NCI-H748 treated with DMSO at 0.1 percent for 48 hours (cell line): Measurements from ENCODE around the gene RNF223.
"Not testable (repeated sequence)": the region's sequence is repeated elsewhere in the genome, so short reads cannot be mapped to it uniquely, and the experiment has no call there.

Source experiments
- DNase-seq: peaks from one replicate; lab custom pipeline; 2025; lab: John Stamatoyannopoulos, UW

RNF223 gene

DNA sequence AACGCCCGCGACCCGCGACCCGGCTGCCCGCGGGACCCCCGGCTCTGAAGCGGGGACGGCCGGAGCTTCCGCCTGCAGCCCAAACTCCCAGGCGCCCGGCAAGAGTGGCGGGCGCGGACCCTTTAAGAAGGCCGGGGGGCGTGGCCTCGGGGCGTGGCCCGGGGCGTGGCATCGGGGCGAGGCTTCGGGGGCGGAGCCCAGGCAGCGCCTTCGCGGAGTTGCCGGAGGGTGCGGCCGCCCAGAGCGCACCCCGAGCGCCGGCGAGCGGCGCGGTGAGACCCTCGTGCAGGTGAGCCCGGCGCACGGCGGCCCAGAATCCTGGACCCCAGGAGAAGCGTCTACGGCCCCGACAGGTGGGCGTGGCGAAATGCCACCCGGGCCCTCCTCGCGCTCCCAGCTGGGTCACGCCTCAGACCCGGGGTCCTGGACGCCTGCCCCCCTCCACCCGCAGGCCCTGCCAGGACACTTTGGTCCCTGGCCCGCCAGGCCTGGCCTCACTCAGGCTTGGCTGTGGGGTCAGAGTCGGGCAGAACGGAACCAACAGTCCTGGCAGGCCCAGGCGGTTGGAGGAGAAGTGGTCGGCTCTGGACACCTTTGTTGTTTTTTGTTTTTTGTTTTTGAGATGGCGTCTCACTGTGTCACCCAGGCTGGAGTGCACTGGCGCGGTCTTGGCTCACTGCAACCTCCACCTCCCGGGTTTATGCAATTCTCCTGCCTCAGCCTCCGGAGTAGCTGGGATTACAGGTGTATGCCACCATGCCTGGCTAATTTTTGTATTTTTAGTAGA, 14.4 kb downstream of the RNF223 start:
- peak; percentile 11 for DNase-seq

GRCh38 chr1:1058921-1059493, 15.1 kb downstream of the RNF223 start:
- DNase-seq = peak; percentile 11

DNA sequence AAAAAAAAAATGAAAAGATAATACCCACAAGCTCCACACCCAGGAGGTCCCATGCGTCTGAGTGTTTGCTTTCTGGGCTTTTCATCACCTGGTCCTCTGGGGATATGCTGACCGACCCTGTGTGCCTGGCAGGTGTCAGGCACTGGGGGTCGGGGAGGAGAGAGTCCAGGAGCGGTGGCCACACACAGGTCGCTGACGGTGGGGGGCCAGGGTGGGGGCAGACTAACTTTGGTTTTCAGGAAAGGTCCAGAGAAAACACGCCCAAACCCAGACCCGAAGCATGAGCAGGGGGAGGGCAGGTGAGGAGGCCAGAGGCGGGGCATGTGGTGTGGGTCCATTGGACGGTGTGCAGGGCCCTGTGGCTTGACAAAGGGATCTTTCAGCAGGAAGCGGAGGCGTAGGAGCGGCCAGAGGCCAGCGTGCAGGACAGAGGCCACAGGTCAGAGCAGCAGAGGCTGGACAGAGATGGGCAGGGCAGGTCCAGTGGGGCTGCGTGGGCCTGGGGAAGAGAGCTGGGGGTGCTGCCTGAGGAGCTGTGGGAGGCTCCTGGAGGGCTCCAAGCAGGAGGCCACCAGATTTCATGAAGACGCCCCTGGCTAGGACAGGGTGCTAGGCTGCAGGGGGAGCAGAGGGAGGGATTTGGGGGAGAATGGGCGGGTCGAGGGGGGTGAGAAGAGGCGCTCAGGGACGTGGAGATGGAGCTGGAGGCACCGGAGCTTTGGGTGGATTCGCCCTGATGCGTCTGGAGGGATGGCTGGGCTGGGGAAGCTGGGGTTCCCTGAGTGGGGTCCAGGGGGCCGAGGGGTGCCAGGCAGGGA, 15.8 kb downstream of the RNF223 start:
- no peak for DNase-seq

DNA sequence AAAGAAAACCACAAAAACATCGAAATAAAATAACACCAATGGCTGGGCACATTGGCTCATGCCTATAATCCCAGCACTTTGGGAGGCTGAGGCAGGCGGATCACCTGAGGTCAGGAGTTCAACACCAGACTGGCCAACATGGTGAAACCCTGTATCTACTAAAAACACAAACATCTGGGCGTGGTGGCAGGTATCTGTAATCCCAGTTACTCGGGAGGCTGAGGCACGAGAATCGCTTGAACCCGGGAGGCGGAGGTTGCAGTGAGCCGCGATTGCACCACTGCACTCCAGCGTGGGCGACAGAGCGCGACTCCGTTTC, 16.4 kb downstream of the RNF223 start:
- not testable (repeated sequence) for DNase-seq

- no peak for DNase-seq
These were observed 18.0 kb downstream of the RNF223 start for GRCh38 chr1:1055841-1056736.

DNA sequence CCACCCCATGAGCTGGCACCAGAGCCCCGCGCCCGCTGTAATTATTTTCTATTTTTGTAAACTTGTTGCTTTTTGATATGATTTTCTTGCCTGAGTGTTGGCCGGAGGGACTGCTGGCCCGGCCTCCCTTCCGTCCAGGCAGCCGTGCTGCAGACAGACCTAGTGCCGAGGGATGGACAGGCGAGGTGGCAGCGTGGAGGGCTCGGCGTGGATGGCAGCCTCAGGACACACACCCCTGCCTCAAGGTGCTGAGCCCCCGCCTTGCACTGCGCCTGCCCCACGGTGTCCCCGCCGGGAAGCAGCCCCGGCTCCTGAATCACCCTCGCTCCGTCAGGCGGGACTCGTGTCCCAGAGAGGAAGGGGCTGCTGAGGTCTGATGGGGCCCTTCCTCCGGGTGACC, 19.1 kb downstream of the RNF223 start:
- DNase-seq = no peak

DNA sequence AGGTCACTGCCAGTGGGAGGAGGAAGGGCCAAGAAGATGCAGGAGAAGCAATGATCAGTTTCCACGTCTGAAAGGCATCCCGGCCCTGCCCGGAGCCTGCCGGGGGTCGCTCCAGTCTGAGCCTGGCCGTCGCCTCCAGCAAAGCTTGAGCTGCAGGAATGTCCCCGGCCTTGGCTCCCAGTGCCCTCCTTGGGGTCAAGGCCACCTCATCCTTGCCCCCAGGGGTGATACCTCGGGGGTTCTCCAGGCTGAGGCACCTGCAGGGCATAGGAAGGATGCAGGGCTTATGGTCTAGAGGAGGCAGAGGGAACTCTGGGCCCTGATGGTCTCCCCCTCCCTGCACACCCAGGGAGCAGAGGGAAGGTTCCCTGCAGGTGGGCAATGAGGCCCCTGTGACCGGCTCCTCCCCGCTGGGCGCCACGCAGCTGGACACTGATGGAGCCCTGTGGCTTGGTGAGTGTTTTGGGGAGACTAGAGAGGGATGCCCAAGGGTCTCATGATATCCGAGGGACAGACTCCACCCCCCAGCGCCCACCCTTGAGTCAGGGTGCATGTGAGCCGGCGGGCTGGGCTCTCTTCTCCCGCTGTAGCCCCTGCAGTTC, 19.9 kb downstream of the RNF223 start:
- no peak for DNase-seq

GRCh38 chr1:1053682-1054081, 20.4 kb downstream of the RNF223 start:
- no peak for DNase-seq

DNA sequence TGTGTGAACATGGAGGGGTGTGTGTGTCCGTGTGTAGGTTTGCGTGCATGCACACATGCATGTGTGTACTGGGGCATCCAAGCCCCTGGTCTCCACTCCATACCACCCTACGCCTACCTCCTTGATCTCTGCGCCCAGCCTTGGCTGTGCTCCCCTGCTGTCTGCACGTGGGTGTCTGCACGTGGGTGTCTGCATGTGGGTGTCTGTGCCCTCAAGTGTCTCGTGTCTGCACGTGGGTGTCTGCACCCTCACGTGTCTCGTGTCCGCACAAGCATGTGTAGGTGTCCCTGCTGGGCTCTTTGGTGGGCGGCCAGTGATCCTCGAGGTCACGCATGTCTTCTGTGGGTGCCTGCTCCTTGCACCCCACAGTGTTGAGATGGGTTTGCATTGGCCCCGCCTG, 21.1 kb downstream of the RNF223 start:
- DNase-seq = no peak

GRCh38 chr1:1052003-1052840, 21.9 kb downstream of the RNF223 start:
- no peak for DNase-seq

DNA sequence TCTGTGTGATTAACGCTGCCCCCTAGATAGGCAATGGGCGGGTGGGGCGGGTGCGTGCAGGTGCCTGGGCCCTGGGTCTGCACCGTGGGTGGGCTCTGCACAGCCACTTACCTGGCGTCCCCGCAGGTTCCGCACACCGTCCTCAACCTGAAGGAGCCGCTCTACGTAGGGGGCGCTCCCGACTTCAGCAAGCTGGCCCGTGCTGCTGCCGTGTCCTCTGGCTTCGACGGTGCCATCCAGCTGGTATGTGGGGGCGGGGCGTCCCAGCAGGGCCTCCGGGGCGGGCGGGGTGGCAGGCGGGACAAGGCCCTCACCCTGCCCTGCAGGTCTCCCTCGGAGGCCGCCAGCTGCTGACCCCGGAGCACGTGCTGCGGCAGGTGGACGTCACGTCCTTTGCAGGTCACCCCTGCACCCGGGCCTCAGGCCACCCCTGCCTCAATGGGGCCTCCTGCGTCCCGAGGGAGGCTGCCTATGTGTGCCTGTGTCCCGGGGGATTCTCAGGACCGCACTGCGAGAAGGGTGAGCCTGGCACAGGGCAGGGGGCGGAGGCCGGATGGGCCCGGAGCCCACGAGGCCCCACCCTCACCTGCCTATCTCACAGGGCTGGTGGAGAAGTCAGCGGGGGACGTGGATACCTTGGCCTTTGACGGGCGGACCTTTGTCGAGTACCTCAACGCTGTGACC, 22.8 kb downstream of the RNF223 start:
- no peak for DNase-seq

- DNase-seq = no peak
These were observed 23.5 kb downstream of the RNF223 start for GRCh38 chr1:1050577-1051052.

DNA sequence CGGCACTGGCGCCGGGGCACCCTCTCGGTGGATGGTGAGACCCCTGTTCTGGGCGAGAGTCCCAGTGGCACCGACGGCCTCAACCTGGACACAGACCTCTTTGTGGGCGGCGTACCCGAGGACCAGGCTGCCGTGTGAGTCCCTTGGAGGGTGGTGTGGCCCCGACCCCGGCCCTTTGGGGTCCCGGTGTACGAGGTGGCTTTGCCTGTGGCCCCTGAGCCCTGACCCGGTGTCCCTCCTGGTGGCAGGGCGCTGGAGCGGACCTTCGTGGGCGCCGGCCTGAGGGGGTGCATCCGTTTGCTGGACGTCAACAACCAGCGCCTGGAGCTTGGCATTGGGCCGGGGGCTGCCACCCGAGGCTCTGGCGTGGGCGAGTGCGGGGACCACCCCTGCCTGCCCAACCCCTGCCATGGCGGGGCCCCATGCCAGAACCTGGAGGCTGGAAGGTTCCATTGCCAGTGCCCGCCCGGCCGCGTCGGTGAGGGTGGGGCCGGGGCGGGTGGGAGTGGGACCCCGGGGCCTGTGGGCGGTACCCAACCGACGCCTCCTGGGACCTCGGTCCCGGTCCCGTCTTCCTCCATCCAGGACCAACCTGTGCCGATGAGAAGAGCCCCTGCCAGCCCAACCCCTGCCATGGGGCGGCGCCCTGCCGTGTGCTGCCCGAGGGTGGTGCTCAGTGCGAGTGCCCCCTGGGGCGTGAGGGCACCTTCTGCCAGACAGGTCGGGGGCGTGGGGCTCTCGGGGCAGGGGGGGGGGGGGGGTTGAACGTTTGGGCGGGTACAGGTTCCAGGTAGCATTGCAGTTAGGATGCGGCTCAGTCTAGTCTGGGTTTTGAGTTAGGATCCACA, 24.6 kb downstream of the RNF223 start:
- no peak for DNase-seq

DNA sequence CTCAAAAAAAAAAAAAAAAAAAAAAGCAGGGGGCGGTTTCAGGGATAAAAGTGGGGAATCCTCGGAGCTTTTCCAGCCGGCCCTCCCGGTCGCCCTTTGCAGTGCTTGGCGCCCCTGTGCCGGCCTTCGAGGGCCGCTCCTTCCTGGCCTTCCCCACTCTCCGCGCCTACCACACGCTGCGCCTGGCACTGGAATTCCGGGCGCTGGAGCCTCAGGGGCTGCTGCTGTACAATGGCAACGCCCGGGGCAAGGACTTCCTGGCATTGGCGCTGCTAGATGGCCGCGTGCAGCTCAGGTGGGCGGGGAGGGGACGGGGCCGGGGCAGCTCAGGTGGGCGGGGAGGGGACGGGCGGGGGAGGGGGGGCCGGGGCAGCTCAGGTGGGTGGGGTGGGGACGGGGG, 25.3 kb downstream of the RNF223 start:
- no peak for DNase-seq

DNA sequence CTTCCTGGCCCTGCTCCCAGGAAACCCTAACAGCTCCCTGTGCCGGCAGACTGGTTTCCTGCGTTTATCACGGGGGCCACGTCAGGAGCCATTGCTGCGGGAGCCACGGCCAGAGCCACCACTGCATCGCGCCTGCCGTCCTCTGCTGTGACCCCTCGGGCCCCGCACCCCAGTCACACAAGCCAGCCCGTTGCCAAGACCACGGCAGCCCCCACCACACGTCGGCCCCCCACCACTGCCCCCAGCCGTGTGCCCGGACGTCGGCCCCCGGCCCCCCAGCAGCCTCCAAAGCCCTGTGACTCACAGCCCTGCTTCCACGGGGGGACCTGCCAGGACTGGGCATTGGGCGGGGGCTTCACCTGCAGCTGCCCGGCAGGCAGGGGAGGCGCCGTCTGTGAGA, 26.1 kb downstream of the RNF223 start:
- DNase-seq = no peak

GRCh38 chr1:1047407-1047806, 26.7 kb downstream of the RNF223 start:
- no peak for DNase-seq

DNA sequence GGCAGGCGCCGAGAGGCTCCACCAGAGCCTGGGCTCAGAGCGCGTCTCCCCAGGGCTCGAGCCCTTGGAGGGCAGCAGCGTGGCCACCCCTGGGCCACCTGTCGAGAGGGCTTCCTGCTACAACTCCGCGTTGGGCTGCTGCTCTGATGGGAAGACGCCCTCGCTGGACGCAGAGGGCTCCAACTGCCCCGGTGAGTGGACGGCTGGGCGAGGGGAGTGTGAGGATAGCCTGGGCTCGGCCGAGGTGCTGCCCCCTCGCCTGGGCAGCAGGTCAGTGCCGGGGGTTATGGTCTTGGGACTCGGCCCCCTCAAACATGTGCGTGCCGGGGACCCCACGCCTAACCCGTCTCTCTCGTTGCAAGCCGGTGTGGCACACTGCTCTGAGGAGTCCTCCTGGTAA, 27.3 kb downstream of the RNF223 start:
- DNase-seq = no peak

- no peak for DNase-seq
These were observed 27.9 kb downstream of the RNF223 start for GRCh38 chr1:1046243-1046642.

- DNase-seq = no peak
These were observed 29.0 kb downstream of the RNF223 start for GRCh38 chr1:1045129-1045528.
